Right lobe of liver (tissue), 6 donors: Measurements from ENCODE around the gene ARHGEF12. TPM values are rescaled to one million over a fixed set of nuclear protein-coding genes. Genes with fewer than 3 reads are reported as not detected.

Experiments
- ATAC-seq, 4 donors: fragments of 200-7000 bp; cut with Tn5 transposase; one replicate each; pipeline ENCODE4 v1.9.1; 2020; ENCODE audit warnings: mild to moderate bottlenecking in 4 of 4, moderate library complexity in 4 of 4
- DNase-seq, 3 donors: peaks; one replicate each; pipeline ENCODE4 v3.0.0-alpha.2; 2020
- H3K27ac ChIP-seq, 3 donors: fragments of 200-600 bp; one replicate each; pipeline ENCODE4 v1.8.0; 2022
- H3K27me3 ChIP-seq, 2 donors: fragments of 200-600 bp; one replicate each; pipeline ENCODE4 v1.8.0; 2022
- H3K36me3 ChIP-seq, 4 donors: fragments of 200-600 bp; sonication (generic) in 1 of 4; one replicate each; pipeline versions ENCODE4 v1.5.1 to v1.8.0; 2017 to 2022; ENCODE audit warnings: control low read depth in 1 of 4
- H3K4me1 ChIP-seq, 4 donors: fragments of 200-600 bp; sonication (generic) in 1 of 4; one replicate each; pipeline versions ENCODE4 v1.5.1 to v1.8.0; 2017 to 2022; ENCODE audit warnings: control low read depth in 1 of 4
- H3K4me3 ChIP-seq, 3 donors: fragments of 200-600 bp; one replicate each; pipeline ENCODE4 v1.8.0; 2022
- H3K9me3 ChIP-seq, 4 donors: fragments of 200-600 bp; sonication (generic) in 1 of 4; one replicate each; pipeline versions ENCODE4 v1.5.1 to v1.8.0; 2017 to 2022; ENCODE audit warnings: control low read depth in 1 of 4
- CTCF ChIP-seq, 4 donors: fragments of 200-600 bp in 3 of 4; fragments of 450-650 bp in 1 of 4; IDR thresholded peaks; one replicate each; pipeline versions ENCODE4 v1.5.1 to v1.8.0; 2016 to 2022; ENCODE audit warnings: antibody characterized with exemption in 4 of 4, mild to moderate bottlenecking in 2 of 4
- POLR2A ChIP-seq: fragments of 450-650 bp; IDR thresholded peaks from one replicate; pipeline ENCODE4 v1.6.1; 2017; ENCODE audit warnings: antibody characterized with exemption, mild to moderate bottlenecking
- WGBS: methylation state at CpG from one replicate; pipeline ENCODE4 v1.1.6; 2018; ENCODE audit warnings: low coverage, low lambda C conversion rate; ENCODE audit not compliant: insufficient coverage; ENCODE audit errors: missing lambda C conversion rate; 5-methylcytosine and 5-hydroxymethylcytosine counted together
- intact Hi-C, 2 donors: fragments of 100-400 bp; cut with DNase I; formaldehyde crosslinking; loops; one replicate each; pipeline versions ENCODE4 v1.11.2 to v1.14.1; 2022
- total RNA-seq, 6 experiments: library from RNA; depleted of rRNA in 2 of 6; stranded (reverse); fragments of >200 nt in 2 of 6; fragmentation: NEBNext Ultra II Directional in 3 of 6; extraction: Animal tissue kit (Norgen Biotek cat#: 25700) in 3 of 6; gene quantifications; one replicate each; pipeline versions ENCODE4 v1.1.0 to v1.2.4, GENCODE V29; 2016 to 2023
- donor health status: DM: no; HTN: yes; CAD: no.
- donor health status: DM: no; HTN: no; CAD: no.
- donor health status: DM: no; HTN: no; CAD: no.
- donor health status: DM: no; HTN: yes; CAD: no.
- donor health status: DM: no; HTN: yes; CAD: no.

ARHGEF12 gene
- total RNA-seq, 6 experiments from 2014 or later: 75.1 to 113 (median 94.0) TPM

GRCh38 chr11:120431633-120432032, 95.4 kb downstream of the ARHGEF12 start:
- H3K4me3 ChIP-seq: no peak overlapping the region
- no peaks in the 10 kb centered on the region for H3K4me1 ChIP-seq
- no peak overlapping the region for H3K27ac ChIP-seq
- no peaks in the 10 kb centered on the region for H3K9me3 ChIP-seq
- peak in 3 of 4 donors; percentile 24 to 41 (median 40) for ATAC-seq
- no peak for DNase-seq
- TF ChIP-seq CTCF (IDR thresholded peaks at IDR 0.05): no peak
- TF ChIP-seq POLR2A: no peak
- 92% methylated on average over 3 of the region's 3 CpGs for WGBS
- H3K36me3 ChIP-seq: peaks cover 0 to 32% (median 0%) of the 10 kb centered on the region in 4 donors
- H3K27me3 ChIP-seq: no peaks in the 10 kb centered on the region
- intact Hi-C loops: no loop called here

- TF ChIP-seq CTCF (IDR thresholded peaks at IDR 0.05) (no peak), POLR2A (no peak)
- 21% methylated on average over 4 of the region's 4 CpGs for WGBS
- H3K4me3 ChIP-seq: no peak overlapping the region
- peaks cover 0 to 34% (median 1%) of the 10 kb centered on the region in 4 donors for H3K36me3 ChIP-seq
- DNase-seq (no peak), ATAC-seq (peak in 2 of 4 donors; percentile 40 to 89)
- no peaks in the 10 kb centered on the region for H3K27me3 ChIP-seq
- H3K9me3 ChIP-seq: no peaks in the 10 kb centered on the region
- intact Hi-C loops: no loop called here
- H3K27ac ChIP-seq: peak overlapping the region in 1 of 3 donors; percentile 7
- H3K4me1 ChIP-seq: no peaks in the 10 kb centered on the region
Measured at GRCh38 chr11:120432056-120433018, 96.1 kb downstream of the ARHGEF12 start.

- Histone ChIP-seq H3K4me3 (no peak overlapping the region), H3K27me3 (no peaks in the 10 kb centered on the region), H3K4me1 (peaks cover 0 to 13% (median 4%) of the 10 kb centered on the region in 4 donors), H3K9me3 (no peaks in the 10 kb centered on the region), H3K36me3 (peaks cover 0 to 57% (median 20%) of the 10 kb centered on the region in 4 donors), H3K27ac (peak overlapping the region in 1 of 3 donors; percentile 32)
- DNase-seq (no peak), ATAC-seq (peak; percentile 65 to 83 (median 78))
- TF ChIP-seq CTCF (IDR thresholded peaks at IDR 0.05) (no peak), POLR2A (no peak)
- WGBS: 28% methylated on average over 5 of the region's 5 CpGs
- intact Hi-C loops: no loop called here
Measured at GRCh38 chr11:120441592-120441991, 105.4 kb downstream of the ARHGEF12 start.

GRCh38 chr11:120442031-120442430, 105.8 kb downstream of the ARHGEF12 start:
- H3K27ac ChIP-seq: peak overlapping the region in 1 of 3 donors; percentile 32
- H3K4me3 ChIP-seq: no peak overlapping the region
- TF ChIP-seq CTCF (IDR thresholded peaks at IDR 0.05): no peak
- TF ChIP-seq POLR2A: no peak
- no peaks in the 10 kb centered on the region for H3K27me3 ChIP-seq
- peaks cover 0 to 61% (median 22%) of the 10 kb centered on the region in 4 donors for H3K36me3 ChIP-seq
- DNase-seq (no peak), ATAC-seq (peak; percentile 42 to 72 (median 60))
- WGBS: 24% methylated on average over 3 of the region's 3 CpGs
- intact Hi-C loops: no loop called here
- no peaks in the 10 kb centered on the region for H3K9me3 ChIP-seq
- peaks cover 0 to 13% (median 4%) of the 10 kb centered on the region in 4 donors for H3K4me1 ChIP-seq
